ENCODE measurements around the gene PHC2.

Gene PHC2

DNA sequence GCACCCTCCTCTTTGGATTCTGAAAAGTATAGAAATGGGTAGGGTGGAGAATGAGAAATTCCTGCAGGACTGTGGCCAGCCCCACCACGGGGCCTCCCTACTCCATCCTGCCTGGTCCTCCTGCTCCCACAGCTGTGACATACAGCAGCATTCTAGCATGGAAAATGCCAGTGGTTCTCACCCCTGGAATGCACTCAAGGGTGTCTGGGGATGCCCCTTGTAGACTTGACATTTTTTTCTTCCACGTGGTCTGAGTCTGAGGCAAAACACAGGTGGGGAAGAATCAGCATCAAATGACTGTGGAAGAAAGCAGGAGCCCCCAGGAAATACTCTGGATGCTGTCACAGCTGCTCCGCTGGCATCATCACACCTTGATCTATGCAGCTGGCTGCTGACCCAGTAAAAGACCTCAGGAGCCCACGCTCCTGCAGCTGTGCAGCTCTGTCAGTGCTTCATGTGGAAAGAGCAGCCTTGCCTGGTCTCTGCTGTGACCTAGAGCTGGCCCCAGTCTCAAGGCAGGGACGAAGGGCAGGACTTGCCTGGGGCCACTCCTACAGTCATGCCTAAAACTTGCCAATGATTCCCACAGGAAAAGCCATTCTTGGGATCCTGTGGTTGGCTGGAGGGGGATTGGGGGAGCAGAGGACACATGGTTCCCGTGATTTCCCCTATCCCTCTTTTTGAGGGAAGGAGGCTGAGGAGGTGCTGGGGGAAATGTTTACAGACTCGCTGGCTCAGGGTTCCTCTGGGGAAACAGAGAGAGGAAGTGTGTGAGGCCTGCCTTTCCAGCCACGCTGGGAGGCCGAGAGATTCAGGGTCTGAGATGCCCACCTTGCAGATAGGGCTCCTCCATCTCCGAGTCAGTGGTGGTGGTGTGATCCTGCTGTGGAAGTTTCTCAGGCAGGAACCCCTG, 99.2 kb downstream of the PHC2 start:
- DNase-seq (ENCODE audit: low read depth), result no peak

GRCh38 chr1:33330906-33331305, 100.0 kb downstream of the PHC2 start:
- DNase-seq (ENCODE audit: low read depth), result no peak

DNA sequence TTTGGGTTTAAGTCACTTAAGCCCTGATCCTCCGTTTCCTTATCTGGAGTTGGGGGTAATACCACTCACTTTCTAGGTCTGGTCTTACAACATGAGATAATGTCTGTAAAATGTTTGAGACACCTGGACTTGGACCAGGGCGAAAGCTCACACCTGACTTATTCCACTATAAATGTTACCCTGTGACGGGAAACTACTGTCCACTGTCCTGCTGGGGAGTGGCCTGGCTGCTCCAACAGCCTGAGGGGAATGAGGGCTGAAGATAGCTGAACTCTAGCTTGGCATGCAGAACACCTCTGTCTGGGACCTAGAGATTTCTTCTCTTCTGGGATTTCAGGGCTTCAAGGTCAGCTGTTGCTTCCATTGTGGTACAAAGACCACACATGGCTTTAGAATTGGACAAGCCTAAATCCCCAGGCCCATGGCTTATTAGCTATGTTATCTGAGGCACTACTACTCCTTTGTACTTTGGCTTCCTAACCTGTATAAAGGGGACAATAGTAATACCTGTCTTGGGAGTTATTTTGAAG, 100.5 kb downstream of the PHC2 start:
- no peak for DNase-seq (ENCODE audit: low read depth)

- DNase-seq (ENCODE audit: low read depth), result no peak
Observed at GRCh38 chr1:33329600-33330305, 101.1 kb downstream of the PHC2 start.

GRCh38 chr1:33328817-33329216, 102.1 kb downstream of the PHC2 start:
- no peak for DNase-seq (ENCODE audit: low read depth)

DNA sequence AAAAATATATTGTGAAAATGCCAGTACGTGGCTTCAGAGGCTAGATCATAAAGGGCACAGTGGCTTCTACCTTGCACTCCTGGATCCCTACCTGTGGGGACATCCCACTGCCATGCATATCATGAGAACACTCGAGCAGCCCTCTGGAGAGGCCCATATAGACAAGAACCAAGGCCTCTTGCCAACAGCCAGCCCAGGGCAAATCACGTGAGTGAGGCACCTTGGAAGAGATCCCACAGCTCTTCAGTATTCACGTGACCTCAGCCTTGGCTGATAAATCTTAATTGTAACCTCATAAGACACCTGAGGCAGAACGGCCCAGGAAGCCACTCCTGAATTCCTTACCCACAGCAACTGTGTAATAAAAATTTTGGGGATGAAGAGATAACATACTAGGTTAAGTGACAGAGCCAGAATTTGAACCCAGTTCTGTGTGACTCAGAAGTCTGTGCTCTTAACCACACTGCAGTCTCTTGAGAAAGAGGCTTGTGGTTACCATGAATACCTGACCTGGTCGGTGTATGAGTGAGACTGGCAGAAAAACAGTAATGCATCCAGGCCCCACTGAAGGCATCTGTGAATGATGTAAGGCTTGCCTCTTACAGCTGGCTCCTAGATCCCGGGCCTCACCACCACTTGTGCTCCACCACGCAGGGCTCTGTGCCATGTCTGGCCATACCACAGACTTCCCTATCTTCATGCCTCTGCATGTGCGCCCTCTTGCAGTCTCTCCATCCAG, 103.1 kb downstream of the PHC2 start:
- no peak for DNase-seq (ENCODE audit: low read depth)

- DNase-seq (ENCODE audit: low read depth), result no peak
Observed at GRCh38 chr1:33326785-33327184, 104.1 kb downstream of the PHC2 start.

- no peak for DNase-seq (ENCODE audit: low read depth)
Observed at GRCh38 chr1:33324677-33325575, 106.0 kb downstream of the PHC2 start.

DNA sequence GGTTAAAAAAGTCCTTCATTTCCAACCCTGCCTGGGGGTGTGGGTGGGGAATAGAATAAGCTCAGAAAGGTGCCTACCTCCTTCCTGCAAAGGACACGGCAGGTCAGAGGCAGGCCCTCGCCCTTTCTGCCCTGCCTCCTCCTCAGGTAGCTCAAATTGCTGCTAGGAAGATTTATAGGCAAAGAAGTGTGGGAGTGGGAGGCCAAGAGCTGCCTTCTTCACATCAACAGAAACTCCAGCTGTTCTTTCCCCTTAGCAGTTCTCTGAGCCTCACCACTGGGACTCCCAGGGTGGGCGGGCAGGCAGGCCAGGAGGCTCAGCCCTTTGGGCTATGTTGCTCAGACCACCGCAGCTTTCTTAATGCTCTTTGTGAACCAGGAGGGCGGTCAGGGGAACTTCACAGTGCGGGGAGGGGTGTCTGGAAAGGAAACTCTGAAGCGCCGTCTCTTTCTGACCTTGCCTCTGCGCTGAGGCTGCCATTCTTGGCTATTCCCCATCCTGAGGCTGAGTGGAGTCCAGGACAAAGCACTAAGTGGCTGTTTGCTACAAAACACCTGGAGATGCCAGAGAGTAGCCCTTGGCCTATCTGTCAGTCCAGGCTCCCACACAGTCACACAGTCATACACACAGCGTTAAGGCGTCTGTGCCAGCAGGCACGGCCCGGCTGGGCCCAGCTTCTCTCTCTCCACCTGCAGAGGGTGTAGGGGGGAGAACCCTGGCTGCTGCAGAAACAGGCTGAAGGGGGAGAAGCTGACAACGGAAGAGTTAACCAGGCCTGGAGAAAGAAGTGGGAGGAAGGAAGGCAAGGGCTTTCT, 107.0 kb downstream of the PHC2 start:
- DNase-seq (ENCODE audit: low read depth), result no peak

DNA sequence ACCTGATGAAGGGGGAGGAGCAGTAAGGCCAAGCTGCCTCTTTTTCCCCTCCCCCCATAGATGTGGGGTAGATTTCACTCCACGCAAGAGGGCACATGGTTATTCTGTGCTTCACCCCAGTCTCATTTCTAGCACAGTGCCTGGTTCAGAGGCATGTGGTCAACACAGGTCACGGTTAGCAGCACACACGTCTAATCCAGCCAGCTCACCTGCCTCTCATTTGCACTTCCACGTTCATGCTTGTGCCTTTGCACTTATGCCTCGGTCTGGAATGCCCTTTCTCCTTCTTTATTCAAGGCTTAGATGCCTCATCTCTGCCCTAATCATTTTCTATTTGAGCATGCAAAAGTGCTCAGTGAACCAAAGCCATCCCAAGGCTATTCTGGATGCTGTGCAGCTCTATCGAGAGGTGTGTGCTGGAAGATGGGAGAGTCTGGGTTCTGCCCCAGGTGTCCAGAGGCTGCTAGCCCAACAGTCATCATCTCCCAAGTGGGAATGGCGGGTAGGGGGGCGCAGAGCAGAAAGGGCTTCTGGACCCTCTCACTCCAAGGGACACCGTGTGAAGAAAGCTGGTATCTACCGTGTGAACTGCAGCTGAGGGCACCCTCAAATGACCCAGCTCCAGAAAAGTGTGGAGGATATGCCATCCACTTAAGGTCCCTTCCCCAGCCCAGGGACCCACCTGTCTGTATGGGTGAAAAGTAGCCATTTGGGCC, 107.9 kb downstream of the PHC2 start:
- no peak for DNase-seq (ENCODE audit: low read depth)

DNA sequence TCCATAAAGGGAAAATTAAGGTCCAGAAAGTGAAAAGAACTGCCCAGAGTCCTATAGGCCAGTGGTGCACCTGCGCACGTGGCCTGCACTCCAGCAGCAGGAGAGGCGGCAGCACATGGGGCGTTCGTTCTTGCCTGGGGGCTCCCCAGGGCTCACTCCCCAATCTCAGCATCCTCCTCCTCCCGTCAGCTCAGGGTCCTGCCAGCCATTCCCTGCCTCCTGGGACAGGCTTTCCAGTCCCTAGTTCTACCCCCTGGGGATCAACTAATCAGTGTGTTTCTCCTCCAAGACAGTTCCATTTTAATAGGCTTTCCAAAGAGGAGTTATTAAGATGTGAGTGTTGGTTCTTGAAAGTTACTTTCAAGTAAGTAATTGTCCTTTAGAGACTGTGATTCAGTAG, 108.8 kb downstream of the PHC2 start:
- no peak for DNase-seq (ENCODE audit: low read depth)

DNA sequence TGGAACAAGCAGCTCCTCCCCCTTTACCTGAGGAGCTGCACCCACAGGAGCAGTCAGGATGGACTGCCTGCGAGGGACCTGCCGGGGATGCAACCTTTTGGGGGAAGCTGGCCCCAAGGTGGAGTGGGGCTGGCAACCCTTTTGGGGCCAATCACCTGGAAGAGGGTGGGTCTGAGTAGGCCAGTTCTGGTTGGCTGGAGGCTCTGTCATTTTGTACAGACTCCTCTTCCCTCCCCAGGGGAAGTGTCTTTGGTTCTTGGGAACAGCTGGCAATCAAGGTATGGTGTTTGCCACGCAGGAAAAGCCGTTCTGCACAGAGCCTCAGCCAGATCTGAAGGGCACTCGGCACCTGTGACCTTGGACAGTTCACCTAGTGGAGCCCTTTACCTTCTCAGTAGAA, 109.7 kb downstream of the PHC2 start:
- no peak for DNase-seq (ENCODE audit: low read depth)

- DNase-seq (ENCODE audit: low read depth), result no peak
Observed at GRCh38 chr1:33320619-33321165, 110.2 kb downstream of the PHC2 start, which contains the start of gene A3GALT2. A3GALT2 (minus strand) TSS chr1:33321098; CDS start chr1:33321098, 0 bp downstream.

GRCh38 chr1:33319949-33320618, 110.8 kb downstream of the PHC2 start:
- DNase-seq (ENCODE audit: low read depth), result no peak

DNA sequence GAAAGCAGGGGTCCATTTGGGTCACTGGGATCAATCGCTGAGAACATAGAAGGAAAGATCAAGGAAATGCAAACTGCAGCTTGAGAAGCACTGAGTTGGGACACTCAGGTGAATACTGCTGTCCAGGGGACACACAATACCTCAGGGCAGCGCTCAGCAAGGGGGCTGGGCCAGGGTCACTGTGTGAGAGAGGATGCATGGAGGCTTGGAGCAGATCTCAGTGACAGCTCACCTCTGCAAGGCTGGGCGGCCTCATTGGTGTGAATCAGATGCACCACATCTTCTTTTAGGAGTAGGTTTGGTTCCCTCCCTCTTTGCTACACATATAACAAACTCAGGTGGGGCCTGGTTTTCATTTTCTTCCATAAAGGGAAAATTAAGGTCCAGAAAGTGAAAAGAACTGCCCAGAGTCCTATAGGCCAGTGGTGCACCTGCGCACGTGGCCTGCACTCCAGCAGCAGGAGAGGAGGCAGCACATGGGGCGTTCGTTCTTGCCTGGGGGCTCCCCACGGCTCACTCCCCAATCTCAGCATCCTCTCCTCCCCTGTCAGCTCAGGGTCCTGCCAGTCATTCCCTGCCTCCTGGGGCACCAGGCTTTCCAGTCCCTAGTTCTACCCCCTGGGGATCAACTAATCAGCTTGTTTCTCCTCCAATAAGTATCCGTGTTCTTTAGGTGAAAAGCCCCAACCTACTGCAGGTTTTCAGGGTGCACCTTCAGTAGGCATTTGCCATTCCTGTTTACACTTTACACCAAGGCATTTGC, 111.5 kb downstream of the PHC2 start:
- no peak for DNase-seq (ENCODE audit: low read depth)

DNA sequence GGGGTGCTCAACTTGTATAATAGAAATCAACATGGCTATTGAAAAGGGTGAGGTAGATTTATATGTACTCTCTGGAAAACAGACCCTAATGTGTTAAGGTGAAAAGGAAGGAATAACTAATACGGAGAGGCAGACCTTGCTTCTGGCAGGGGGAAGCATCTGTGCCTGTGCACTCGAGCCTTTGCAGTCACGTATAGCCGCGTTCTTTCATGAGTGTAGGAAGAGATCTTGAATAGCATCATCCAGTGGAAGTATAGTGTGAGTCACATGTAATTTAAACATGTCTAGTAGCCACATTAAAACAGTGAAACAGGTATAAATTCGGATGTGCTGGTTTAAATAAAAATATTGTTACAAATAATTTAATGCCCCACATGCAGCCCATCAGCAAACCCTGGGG, 112.9 kb downstream of the PHC2 start:
- no peak for DNase-seq (ENCODE audit: low read depth)

DNA sequence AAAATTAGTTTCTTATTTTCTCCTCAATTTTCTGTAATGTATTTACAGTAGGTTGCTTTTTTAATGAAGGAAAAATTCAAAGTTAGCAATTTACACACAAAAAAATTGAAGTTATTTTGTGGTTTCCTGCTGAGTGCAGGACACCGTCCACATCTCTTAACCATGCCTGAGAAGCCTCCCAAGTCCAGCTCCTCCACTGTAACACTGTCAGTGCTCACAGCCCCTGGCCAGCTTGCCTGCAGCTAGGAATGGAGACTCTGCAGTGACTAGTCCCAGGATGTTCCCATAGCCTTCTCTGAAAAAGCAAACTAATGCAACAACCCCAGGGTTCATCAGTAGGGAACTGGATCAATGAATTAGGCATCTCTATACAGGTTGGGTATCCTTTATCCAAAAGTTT, 113.5 kb downstream of the PHC2 start:
- no peak for DNase-seq (ENCODE audit: low read depth)

GRCh38 chr1:33316601-33317000, 114.3 kb downstream of the PHC2 start:
- no peak for DNase-seq (ENCODE audit: low read depth)
